22Rv1 (cell line): Measurements from ENCODE around the gene SETD4.

Experiments used
- H3K27ac ChIP-seq: fragments of 450-650 bp; 2 replicates; pipeline ENCODE4 v1.5.1; 2017
- CTCF ChIP-seq: fragments of 450-650 bp; IDR thresholded peaks from 2 replicates; pipeline ENCODE4 v1.5.1; 2017; ENCODE audit warnings: mild to moderate bottlenecking
- ZFX ChIP-seq: fragments of 450-650 bp; IDR thresholded peaks from 2 replicates; pipeline ENCODE4 v1.6.1; 2017; ENCODE audit warnings: antibody characterized with exemption, borderline replicate concordance

The SETD4 gene

GRCh38 chr21:35990609-35991008, 69.7 kb downstream of the SETD4 start:
- H3K27ac ChIP-seq, result no peak overlapping the region
- no peak for TF ChIP-seq CTCF

- no peak overlapping the region for H3K27ac ChIP-seq
- no peak for TF ChIP-seq CTCF
- no peak for TF ChIP-seq ZFX
Measured at GRCh38 chr21:35989138-35989735, 71.1 kb downstream of the SETD4 start.

DNA sequence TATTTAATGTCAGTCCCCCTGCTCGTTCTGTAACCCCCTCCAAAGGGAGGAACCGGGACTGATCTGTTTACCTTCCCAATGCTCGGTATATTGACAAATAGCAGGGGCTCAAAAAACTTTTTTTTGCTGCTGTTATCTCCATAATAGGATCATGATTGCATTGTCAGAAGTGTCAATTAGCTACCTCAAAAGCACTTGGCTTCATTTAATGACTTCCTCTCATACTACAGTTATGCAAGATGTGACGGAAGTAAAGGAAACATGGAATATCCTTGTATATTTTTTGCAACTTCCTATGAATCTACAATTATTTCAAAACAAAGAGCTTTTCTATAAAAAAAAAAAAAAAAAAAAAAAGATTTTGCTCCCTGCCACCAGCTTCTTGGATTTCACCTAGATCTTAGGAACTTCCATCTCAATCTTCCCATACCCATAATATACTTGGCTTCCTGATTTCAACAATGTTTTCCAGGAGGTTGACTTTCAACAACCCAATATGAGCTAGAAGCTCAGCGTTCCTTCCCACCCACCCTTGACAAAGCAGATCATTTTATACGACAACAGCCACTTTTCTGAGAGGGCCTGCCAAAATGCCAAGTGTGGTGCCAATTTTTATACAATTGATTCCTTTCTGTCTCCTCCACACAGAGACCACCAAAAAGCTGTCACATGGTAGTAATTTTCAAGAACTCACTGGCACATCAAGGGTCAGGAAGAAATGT, 71.7 kb downstream of the SETD4 start:
- no peak overlapping the region for H3K27ac ChIP-seq
- no peak for TF ChIP-seq CTCF
- TF ChIP-seq ZFX, result no peak

GRCh38 chr21:35987475-35987874, 72.9 kb downstream of the SETD4 start:
- TF ChIP-seq ZFX (no peak), CTCF (no peak)
- no peak overlapping the region for H3K27ac ChIP-seq

DNA sequence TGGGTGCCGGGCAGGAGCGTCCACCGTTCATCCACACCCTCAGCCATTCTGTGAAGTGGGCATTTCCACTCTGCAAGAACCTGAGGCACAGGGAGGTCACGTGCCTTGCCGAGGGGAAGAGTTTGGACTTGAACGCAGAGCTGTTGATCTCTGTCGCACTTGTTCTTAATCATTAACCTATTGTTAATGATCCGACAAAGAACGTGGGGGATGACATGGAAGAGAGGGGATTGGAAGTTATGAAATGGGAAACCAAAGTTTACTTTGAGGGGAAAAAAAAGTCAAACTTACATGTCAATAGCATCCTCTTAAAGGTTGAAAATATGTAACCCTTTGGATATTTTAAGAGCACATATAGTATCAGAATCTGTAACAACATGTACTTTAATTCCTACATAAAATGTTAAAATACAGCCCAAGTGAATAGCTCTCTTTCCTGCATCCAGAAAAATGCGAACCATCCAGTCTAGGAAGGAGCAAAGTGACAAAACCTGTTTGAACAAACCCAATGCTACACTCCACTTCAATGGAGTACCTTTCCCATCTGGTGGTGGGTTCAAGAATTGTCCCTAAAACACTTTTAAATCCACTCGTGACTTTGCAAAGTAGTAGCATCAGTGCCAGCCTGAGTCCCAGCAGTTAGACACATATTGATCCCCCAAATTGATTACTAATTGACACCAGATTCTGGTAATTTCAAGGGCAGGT, 75.5 kb downstream of the SETD4 start:
- H3K27ac ChIP-seq, result no peak overlapping the region
- TF ChIP-seq CTCF (no peak), ZFX (no peak)
